Dendritic cell treated with granulocyte-macrophage colony-stimulating factor and Interleukin-4, amounts not matched to agents 40 ng/mL and 50 ng/mL, for 4 days (primary cell): Measurements from ENCODE around the gene PAX5.
"Not testable (repeated sequence)": the region's sequence is repeated elsewhere in the genome, so short reads cannot be mapped to it uniquely, and the experiment has no call there.

Experiments
- H3K27ac Mint-ChIP-seq: one replicate; pipeline ENCODE4 v1.8.0; 2022; ENCODE audit warnings: mild to moderate bottlenecking, mixed read lengths
- H3K27me3 Mint-ChIP-seq: one replicate; pipeline ENCODE4 v1.8.0; 2022; ENCODE audit warnings: mild to moderate bottlenecking, mixed read lengths
- H3K36me3 Mint-ChIP-seq: one replicate; pipeline ENCODE4 v1.8.0; 2022; ENCODE audit warnings: low read depth, mixed read lengths
- H3K4me1 Mint-ChIP-seq: one replicate; pipeline ENCODE4 v1.8.0; 2022; ENCODE audit warnings: low read depth, mixed read lengths
- H3K4me3 Mint-ChIP-seq: one replicate; pipeline ENCODE4 v1.8.0; 2022; ENCODE audit warnings: mild to moderate bottlenecking, moderate library complexity, mixed read lengths
- H3K9me3 Mint-ChIP-seq: one replicate; pipeline ENCODE4 v1.8.0; 2022; ENCODE audit warnings: mixed read lengths
- intact Hi-C: fragments of 100-400 bp; cut with micrococcal nuclease; formaldehyde crosslinking; loops from one replicate; pipeline ENCODE4 v1.15.0; 2022

The PAX5 gene

DNA sequence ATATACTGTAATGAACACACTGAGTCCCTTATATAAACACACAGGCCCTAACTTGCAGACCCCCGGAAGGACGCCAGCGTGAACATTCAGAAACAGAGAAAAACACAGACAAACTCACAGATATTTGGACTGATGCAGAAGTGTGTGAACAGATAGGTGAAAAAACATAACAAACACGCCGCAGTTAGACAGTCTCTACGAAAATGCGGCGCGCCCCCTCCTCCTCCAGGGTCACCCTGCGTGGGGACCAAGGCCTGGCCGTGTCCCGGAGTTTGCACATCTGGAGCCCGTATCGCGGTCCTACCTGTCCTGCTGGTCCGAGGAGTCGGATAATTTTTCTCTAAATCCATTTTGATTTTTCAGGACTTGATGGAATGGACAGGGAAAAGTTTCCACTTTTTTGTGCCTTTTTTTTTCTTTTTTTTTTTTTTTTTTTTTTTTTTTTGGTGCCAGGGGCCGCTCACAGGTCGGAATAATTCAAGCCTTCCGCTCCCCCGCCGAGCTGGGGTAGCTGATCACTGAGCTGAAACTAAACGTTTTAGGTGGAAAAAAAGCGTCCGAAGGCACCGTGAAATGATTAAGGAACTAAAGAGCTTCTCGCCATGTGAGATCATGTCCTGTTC lies at the start of gene PAX5:
TSS of gene PAX5 (minus strand) at position 587 of the 623 bp plus-strand sequence. CDS start at position 350, 237 bp downstream.
- intact Hi-C loops: no loop called here
- peak within 1 kb of the TSS; percentile 65 for H3K4me3 Mint-ChIP-seq
- H3K9me3 Mint-ChIP-seq: no peaks in the 10 kb centered on the region
- H3K27me3 Mint-ChIP-seq: peaks cover 96% of the 10 kb centered on the region
- H3K27ac Mint-ChIP-seq: no peak within 1 kb of the TSS
- H3K4me1 Mint-ChIP-seq: peaks cover 61% of the 10 kb centered on the region
- H3K36me3 Mint-ChIP-seq: peaks cover 8% of the 10 kb centered on the region

DNA sequence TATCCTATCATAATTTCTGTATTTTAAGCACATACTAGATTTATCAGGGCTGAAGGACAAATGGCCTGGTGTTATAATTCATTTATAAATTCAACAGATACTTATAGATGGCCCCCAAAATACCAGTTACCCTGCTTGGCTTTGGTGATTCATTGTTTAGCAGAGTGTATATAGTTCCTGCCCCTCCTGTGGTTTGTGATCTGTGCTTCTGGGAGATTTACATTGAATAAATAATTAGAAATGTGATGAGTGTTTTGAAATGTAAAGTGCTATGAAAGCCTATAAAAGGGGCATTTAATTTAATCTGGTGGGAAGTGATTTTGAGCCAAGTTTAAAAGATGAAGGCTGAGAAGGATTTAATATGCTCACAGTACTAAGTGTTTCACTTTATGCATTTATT lies 49.6 kb upstream of the PAX5 start:
- intact Hi-C loops: no loop called here
- Mint-ChIP-seq H3K27ac (no peak overlapping the region), H3K4me3 (no peak overlapping the region), H3K36me3 (peaks cover 50% of the 10 kb centered on the region), H3K27me3 (peaks cover 6% of the 10 kb centered on the region), H3K4me1 (peaks cover 34% of the 10 kb centered on the region), H3K9me3 (no peaks in the 10 kb centered on the region)

DNA sequence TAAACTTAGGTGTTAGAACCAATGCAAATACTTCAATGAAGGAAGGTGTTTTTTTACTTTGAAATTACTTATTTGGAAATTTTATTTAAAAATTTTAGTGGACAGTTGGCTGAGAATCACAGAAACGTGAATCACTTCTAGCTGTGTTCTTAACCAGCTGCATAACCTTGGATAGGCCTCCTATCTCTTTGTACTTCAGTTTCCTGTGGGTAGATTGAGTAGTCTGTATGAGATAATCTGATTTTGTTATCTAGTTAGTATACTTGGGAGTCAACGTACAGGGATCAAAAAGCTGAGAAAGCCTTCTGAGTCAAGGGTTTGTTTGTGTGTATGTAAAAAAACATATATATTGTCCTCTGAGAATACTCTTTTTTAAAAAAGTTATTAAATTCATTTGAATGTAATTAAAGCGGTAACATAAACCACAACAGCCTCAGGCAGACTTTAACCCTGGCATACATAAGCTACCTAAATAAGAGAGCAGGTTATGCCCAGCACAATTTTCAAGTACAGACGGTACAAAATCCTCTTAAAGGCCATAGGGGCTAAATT lies 48.2 kb upstream of the PAX5 start:
- Mint-ChIP-seq H3K4me1 (peaks cover 34% of the 10 kb centered on the region), H3K36me3 (peaks cover 37% of the 10 kb centered on the region), H3K9me3 (no peaks in the 10 kb centered on the region), H3K27me3 (peaks cover 12% of the 10 kb centered on the region), H3K27ac (no peak overlapping the region), H3K4me3 (no peak overlapping the region)
- intact Hi-C loops: no loop called here

DNA sequence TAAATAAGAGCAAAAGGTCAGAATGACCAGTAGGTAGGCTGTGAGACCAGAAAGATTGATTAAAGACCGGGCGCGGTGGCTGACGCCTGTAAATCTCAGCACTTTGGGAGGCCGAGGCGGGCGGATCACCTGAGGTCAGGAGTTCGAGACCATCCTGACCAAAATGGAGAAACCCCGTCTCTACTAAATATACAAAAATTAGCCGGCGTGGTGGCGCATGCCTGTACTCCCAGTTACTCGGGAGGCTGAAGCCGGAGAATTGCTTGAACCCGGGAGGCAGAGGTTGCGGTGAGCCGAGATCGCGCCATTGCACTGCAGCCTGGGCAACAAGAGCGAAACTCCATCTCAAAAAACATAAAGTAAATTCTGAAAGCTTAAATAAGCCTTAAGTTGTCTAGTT lies 47.4 kb upstream of the PAX5 start:
- Mint-ChIP-seq H3K27me3 (peaks cover 14% of the 10 kb centered on the region), H3K4me1 (peaks cover 34% of the 10 kb centered on the region), H3K36me3 (peaks cover 29% of the 10 kb centered on the region)
- H3K4me3 Mint-ChIP-seq, intact Hi-C loops, H3K27ac Mint-ChIP-seq, H3K9me3 Mint-ChIP-seq: not testable (repeated sequence)

DNA sequence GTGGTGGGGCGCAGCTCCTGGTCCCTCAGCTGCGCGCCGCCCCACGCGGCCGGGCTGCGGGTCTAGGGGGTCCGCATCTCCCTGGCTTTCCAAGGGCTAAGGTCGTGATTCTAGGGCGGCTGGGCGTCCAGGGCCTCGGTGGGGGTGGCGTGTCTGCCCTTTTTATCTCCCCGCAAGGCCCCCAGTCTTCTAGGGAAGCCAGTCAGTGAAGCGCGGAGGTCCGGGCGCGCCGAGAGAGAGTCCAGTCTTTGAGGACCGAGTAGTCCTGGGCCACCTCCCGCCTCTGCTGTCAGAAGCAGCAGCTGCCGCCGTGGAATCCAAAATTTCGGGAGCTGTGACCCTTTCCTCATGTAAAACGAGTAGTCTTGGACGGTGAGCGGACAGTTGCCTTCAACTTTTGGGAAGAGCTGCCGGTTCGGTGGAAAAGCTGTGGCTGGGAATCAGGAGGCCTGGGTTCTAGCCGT lies 46.1 kb upstream of the PAX5 start:
- Mint-ChIP-seq H3K36me3 (peaks cover 24% of the 10 kb centered on the region), H3K4me1 (peaks cover 30% of the 10 kb centered on the region), H3K27ac (peak overlapping the region; percentile 89), H3K27me3 (peaks cover 23% of the 10 kb centered on the region), H3K4me3 (peak overlapping the region; percentile 92)
- intact Hi-C loops, H3K9me3 Mint-ChIP-seq: not testable (repeated sequence)

DNA sequence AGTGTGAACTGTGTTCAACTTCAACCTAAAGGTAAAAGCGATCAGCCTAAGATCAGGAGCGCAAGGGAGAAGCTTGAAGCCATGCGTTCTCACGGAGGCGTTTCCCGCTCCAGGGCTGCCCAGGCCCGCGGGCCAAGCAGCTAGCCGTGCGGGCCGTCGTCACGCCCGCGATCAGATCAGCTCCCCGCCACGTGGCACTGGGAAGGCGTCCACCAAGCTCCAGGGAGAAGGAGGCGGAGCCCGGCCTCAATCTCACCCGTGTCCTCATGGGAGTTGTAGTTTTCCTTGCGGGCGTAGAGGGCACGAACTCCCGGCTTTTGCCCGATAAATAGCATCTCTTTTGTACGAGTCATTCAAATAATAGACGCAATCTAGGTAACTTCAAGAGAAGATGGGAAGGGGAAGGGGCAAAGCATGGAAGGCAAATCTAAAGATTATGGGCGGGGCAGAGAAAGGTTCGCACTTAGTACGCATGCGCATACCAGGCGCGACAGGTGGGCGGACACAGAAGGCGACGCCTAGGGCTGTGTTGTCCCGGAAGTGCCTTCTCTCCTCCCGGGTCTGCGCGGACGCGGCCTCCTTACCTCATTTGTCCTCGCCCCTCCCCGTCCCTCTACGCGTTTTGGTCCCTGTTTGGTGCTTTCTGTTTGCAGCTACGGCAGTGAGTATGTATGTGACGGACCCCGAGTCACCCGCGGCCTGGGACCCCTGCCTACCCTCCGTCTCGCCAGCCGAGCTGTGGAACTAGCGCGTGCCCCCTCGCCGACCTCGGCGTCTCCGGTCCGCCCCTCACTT lies 45.5 kb upstream of the PAX5 start:
- Mint-ChIP-seq H3K4me1 (peaks cover 24% of the 10 kb centered on the region), H3K27ac (peak overlapping the region; percentile 89), H3K36me3 (peaks cover 24% of the 10 kb centered on the region), H3K27me3 (peaks cover 23% of the 10 kb centered on the region), H3K9me3 (no peaks in the 10 kb centered on the region), H3K4me3 (peak overlapping the region; percentile 92)
- intact Hi-C loops: loop anchor here (1.0 to 10.0 kb wide), 3 partner anchors 41 to 75 kb away; partner anchors contain the start of gene ZCCHC7

DNA sequence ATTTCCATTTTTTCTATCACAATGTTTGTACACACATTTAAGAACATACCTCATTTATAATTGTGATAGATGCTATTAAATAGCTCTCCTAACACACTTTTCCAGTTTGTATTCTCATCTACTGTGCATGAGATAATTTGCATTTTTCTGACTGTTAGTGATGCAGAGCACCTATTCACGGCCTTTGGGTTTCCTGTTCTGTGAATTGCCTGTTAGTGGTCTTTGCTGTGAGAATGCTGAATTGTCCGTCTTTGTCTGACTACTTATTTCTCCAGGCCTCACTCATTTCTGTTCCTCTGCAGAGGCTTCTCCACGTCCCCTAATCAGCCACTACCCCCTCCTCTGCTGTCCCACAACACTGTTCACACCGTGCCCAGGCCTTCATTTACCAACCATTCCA lies 40.7 kb upstream of the PAX5 start:
- H3K9me3 Mint-ChIP-seq, H3K27ac Mint-ChIP-seq, H3K4me3 Mint-ChIP-seq, H3K4me1 Mint-ChIP-seq, H3K36me3 Mint-ChIP-seq: not testable (repeated sequence)
- intact Hi-C loops: loop anchor here (10.0 kb wide), 1 partner anchor 80 kb away; no protein-coding TSS in a partner anchor
- H3K27me3 Mint-ChIP-seq: peaks cover 23% of the 10 kb centered on the region

DNA sequence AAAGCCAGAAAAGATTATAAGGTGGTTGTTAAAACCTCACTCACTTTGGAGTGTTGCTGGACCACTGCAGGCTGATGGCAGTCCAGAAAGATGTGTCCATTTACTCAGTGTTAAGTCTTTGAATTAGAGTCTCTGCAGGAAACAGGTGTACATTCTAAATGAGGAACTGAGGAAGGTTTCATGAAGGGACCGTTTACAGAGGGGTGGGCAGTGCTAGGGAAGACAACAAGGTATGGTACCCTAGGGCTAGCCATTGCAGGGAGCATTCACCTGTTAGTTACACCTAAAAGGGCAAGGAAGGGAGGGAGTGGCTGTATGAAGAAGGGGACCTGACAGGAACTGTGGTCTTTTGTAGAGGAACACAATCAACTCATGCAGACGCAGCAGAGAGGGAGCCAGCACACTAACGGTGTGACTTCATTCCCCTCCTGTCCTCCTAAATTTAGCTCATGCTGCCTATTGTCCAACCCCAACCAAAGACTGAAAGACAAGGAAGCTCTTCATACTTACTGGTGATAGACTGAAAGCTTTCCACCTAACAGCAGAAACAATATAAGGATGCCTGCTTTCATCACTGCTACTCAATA lies 32.2 kb upstream of the PAX5 start:
- Mint-ChIP-seq H3K4me1 (peaks cover 6% of the 10 kb centered on the region), H3K36me3 (no peaks in the 10 kb centered on the region)
- intact Hi-C loops: no loop called here

DNA sequence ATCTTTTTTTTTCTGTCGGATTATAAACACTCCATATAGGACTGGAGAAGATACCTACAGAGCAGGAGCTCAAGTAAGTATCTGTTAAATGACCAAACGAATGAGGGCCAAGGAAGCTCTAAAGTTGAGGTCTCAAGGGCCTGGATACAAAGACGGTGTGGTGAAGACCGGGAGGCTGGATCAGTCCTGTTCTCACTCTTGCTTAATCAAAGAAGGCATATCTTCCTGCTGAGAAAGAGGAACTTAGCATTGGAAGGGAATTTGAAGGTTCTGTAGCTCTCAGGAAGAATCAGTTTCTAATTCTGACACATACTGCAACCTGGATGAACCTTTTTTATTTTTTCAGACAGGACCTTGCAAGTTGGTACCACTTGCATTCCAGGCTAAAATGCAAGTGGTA lies 28.3 kb upstream of the PAX5 start:
- no peak overlapping the region for H3K4me3 Mint-ChIP-seq
- H3K36me3 Mint-ChIP-seq: no peaks in the 10 kb centered on the region
- intact Hi-C loops: no loop called here
- no peak overlapping the region for H3K27ac Mint-ChIP-seq
- H3K27me3 Mint-ChIP-seq: peaks cover 25% of the 10 kb centered on the region
- peaks cover 6% of the 10 kb centered on the region for H3K4me1 Mint-ChIP-seq
- H3K9me3 Mint-ChIP-seq: no peaks in the 10 kb centered on the region

More for the DNA sequence above, 32.2 kb upstream of the PAX5 start:
- Mint-ChIP-seq H3K9me3 (no peaks in the 10 kb centered on the region), H3K27me3 (peaks cover 21% of the 10 kb centered on the region), H3K4me3 (no peak overlapping the region), H3K27ac (no peak overlapping the region)

DNA sequence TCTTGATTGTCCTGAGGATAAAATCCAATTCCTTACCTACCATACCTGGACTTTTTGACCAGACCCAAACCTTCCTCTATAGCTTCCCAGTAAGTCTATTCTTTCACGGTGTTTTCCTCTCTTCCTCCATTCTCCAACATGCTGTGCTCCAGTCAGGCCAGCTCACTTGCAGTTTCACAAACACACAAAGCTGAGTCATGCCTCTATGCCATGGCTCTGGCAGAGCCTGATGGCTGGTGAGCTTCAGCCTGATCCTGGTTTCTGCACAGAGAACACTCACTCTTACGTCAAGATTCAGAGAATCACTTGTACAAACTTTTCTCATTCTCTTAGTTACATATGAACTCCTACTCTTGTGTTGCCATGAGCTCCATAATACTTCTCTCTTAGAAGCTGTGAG lies 27.7 kb upstream of the PAX5 start:
- intact Hi-C loops: no loop called here
- H3K27me3 Mint-ChIP-seq: peaks cover 22% of the 10 kb centered on the region
- H3K4me1 Mint-ChIP-seq: peaks cover 6% of the 10 kb centered on the region
- no peak overlapping the region for H3K4me3 Mint-ChIP-seq
- no peaks in the 10 kb centered on the region for H3K36me3 Mint-ChIP-seq
- H3K27ac Mint-ChIP-seq: no peak overlapping the region
- no peaks in the 10 kb centered on the region for H3K9me3 Mint-ChIP-seq

DNA sequence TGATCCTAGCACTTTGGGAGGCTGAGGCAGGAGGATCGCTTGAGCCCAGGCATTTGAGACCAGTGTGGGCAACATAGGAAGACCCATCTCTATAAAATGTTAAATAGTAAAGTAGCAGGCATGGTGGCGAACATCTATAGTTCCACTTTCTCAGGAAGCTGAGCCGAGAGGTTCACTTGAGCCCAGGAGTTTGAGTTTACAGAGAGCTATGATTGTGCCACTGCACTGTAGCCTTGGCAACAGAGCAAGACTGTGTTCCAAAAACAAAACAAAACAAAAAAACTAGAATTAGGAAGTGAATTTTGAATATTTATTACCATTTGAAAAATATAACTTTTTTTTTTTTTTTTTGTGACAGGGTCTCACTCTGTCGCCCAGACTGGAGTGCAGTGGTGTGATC lies 26.8 kb upstream of the PAX5 start:
- peaks cover 24% of the 10 kb centered on the region for H3K27me3 Mint-ChIP-seq
- no peaks in the 10 kb centered on the region for H3K9me3 Mint-ChIP-seq
- H3K36me3 Mint-ChIP-seq: no peaks in the 10 kb centered on the region
- peaks cover 6% of the 10 kb centered on the region for H3K4me1 Mint-ChIP-seq
- H3K27ac Mint-ChIP-seq: no peak overlapping the region
- no peak overlapping the region for H3K4me3 Mint-ChIP-seq
- intact Hi-C loops: no loop called here

DNA sequence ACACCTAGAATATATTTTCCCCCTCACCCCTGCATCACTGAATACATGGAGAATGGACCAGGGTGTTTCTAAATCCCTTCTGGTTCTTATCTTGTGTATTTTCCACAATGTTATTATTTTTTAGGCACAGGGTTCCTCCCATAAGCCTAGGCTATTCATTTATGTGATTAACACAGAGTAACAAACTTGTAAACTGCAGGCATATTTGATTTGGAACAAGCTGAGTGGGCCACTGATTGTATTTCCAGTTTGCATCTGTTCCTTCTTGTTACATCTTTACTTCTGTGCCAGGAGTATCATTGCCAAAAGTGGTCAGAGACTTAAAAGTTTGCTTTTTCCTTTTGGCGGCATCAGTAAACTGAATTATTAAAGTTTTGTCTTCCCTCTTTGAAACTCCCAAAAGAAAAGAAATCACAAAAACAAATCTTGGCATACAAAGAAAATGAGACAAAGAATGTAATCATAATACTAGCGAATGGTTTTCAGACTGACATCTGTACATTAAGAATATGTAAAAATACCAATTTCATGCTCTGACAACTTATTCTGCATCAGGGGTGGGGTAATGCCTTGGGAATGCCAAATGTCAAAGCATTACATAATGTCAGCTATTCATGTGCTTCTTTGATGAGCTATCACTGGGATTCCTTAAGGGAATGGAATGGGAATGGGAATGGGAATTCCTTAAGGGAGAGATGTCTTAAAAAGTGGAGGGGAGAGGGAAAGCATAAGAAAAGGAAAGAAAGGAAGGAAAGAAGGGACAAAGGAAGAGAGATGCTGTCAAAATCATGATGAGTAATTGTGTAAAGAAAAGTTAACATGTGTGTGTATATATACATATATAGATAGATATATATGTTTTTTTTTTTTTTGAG lies 22.2 kb upstream of the PAX5 start:
- no peak overlapping the region for H3K4me3 Mint-ChIP-seq
- H3K4me1 Mint-ChIP-seq: no peaks in the 10 kb centered on the region
- no peaks in the 10 kb centered on the region for H3K36me3 Mint-ChIP-seq
- no peak overlapping the region for H3K27ac Mint-ChIP-seq
- H3K27me3 Mint-ChIP-seq: peaks cover 44% of the 10 kb centered on the region
- no peaks in the 10 kb centered on the region for H3K9me3 Mint-ChIP-seq
- intact Hi-C loops: no loop called here

DNA sequence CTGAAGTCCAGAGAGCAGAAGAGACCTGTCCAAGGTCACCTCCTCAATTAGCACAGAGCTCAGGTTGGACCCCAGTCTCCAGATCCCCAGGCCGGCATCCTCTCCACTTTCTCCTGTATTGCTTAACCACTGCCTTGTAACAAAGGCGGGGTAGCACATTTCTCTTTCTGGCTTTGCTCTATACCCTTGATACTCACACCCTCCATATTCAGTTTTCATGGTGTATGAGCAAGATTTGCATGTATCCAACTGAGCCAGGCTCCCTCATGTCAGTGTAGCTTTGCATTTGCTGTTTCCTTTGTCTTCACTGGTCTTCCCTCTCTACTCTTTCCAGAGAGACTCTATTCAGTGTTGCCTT lies 20.3 kb upstream of the PAX5 start:
- H3K4me1 Mint-ChIP-seq, H3K4me3 Mint-ChIP-seq, H3K36me3 Mint-ChIP-seq, H3K27ac Mint-ChIP-seq, intact Hi-C loops, H3K9me3 Mint-ChIP-seq: not testable (repeated sequence)
- peaks cover 52% of the 10 kb centered on the region for H3K27me3 Mint-ChIP-seq
